GM12801 (cell line): Measurements from ENCODE around the gene HRCT1.

Experiments used
- CTCF ChIP-seq: IDR thresholded peaks from one replicate; pipeline ENCODE4 v1.5.1; 2011; ENCODE audit warnings: control low read depth; ENCODE audit not compliant: insufficient read length; ENCODE audit errors: extremely low read depth

The HRCT1 gene

GRCh38 chr9:35935755-35936509 lies 29.9 kb downstream of the HRCT1 start:
- no peak for TF ChIP-seq CTCF

GRCh38 chr9:35937227-35937626 lies 31.2 kb downstream of the HRCT1 start:
- TF ChIP-seq CTCF: no peak

- no peak for TF ChIP-seq CTCF
Measured at GRCh38 chr9:35938474-35939356, 32.7 kb downstream of the HRCT1 start.

GRCh38 chr9:35939679-35940250 lies 33.8 kb downstream of the HRCT1 start:
- TF ChIP-seq CTCF: no peak

GRCh38 chr9:35940458-35941407 lies 34.7 kb downstream of the HRCT1 start:
- no peak for TF ChIP-seq CTCF

GRCh38 chr9:35942286-35942685 lies 36.3 kb downstream of the HRCT1 start:
- TF ChIP-seq CTCF: no peak
